Mesothelial cell of epicardium (in vitro differentiated cells): Measurements from ENCODE around the gene PTPN13. TPM values are rescaled to one million over a fixed set of nuclear protein-coding genes. Genes with fewer than 3 reads are reported as not detected.
"Not testable (repeated sequence)": the region's sequence is repeated elsewhere in the genome, so short reads cannot be mapped to it uniquely, and the experiment has no call there.

Experiments
- DNase-seq, 2 experiments: peaks; one replicate each; pipeline ENCODE4 v3.0.0; 2021; ENCODE audit warnings: low spot score in 2 of 2; ENCODE audit not compliant: unreplicated experiment in 2 of 2
- H3K27ac Mint-ChIP-seq: 2 replicates; pipeline ENCODE4 v1.8.0; 2021; ENCODE audit warnings: mixed read lengths
- H3K27me3 Mint-ChIP-seq: 2 replicates; pipeline ENCODE4 v1.8.0; 2021; ENCODE audit warnings: low read depth, mixed read lengths
- H3K36me3 Mint-ChIP-seq: 2 replicates; pipeline ENCODE4 v1.8.0; 2021; ENCODE audit warnings: mixed read lengths
- H3K4me1 Mint-ChIP-seq: 2 replicates; pipeline ENCODE4 v1.8.0; 2021; ENCODE audit warnings: mixed read lengths
- H3K4me3 Mint-ChIP-seq: 2 replicates; pipeline ENCODE4 v1.8.0; 2021; ENCODE audit warnings: mild to moderate bottlenecking, moderate library complexity, mixed read lengths
- H3K9me3 Mint-ChIP-seq: 2 replicates; pipeline ENCODE4 v1.8.0; 2021; ENCODE audit warnings: mixed read lengths
- total RNA-seq: library from RNA; stranded (reverse); gene quantifications from 3 replicates; pipeline ENCODE4 v1.2.1, GENCODE V29; 2021
- TF ChIP-seq, protein P1 (sequence below): fragments of 200-600 bp; sonication (generic); IDR thresholded peaks from one replicate; pipeline ENCODE4 v1.5.0; 2021; ENCODE audit warnings: antibody characterized with exemption; ENCODE audit not compliant: unreplicated experiment

The PTPN13 gene
- total RNA-seq, 1 donor from 2014 or later = 45.4 TPM

DNA sequence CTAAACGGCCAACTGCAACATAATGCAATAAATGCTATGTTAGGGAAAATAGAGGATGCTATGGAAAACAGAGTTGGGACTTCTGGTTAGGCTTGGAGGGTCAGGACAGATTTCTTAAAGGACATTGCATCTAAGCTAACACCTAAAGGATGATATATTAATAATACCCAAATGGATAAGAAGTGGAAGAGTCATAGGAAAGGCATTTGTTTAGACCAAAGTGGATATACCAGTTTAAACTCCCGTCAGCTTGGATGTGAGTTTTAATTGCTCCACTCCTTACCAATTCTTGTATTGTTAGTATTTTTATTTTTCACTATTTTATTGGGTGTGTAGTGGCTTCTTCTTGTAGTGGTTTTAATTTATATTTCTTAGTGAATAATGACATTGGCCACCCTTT lies 93.9 kb downstream of the PTPN13 start:
- Mint-ChIP-seq H3K36me3 (peaks cover 32% of the 10 kb centered on the region), H3K4me1 (peaks cover 18% of the 10 kb centered on the region), H3K4me3 (no peak overlapping the region), H3K27me3 (no peaks in the 10 kb centered on the region), H3K9me3 (peaks cover 3% of the 10 kb centered on the region), H3K27ac (no peak overlapping the region)
- TF ChIP-seq, protein P1, sequence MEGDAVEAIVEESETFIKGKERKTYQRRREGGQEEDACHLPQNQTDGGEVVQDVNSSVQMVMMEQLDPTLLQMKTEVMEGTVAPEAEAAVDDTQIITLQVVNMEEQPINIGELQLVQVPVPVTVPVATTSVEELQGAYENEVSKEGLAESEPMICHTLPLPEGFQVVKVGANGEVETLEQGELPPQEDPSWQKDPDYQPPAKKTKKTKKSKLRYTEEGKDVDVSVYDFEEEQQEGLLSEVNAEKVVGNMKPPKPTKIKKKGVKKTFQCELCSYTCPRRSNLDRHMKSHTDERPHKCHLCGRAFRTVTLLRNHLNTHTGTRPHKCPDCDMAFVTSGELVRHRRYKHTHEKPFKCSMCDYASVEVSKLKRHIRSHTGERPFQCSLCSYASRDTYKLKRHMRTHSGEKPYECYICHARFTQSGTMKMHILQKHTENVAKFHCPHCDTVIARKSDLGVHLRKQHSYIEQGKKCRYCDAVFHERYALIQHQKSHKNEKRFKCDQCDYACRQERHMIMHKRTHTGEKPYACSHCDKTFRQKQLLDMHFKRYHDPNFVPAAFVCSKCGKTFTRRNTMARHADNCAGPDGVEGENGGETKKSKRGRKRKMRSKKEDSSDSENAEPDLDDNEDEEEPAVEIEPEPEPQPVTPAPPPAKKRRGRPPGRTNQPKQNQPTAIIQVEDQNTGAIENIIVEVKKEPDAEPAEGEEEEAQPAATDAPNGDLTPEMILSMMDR = no peak
- DNase-seq = no peak

DNA sequence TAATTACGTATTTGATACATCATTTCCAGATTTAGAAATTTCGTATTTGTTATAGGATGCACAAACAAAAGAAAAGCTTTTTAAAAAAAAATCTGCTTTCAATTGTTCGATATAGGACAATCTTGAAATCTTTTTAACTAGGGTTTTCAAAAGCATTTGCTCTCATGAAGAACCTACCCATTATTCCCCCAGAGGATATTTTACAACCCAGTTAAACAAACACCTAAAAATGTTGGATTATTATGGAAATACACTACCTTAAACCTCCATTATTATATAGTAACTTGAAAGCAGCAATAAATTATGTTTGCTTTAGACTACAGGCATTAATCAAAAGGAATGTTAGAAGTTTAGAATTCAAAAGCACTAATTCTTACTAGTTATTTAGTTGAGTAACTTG lies 110.5 kb downstream of the PTPN13 start:
- no peaks in the 10 kb centered on the region for H3K9me3 Mint-ChIP-seq
- H3K4me1 Mint-ChIP-seq = peaks cover 7% of the 10 kb centered on the region
- TF ChIP-seq, protein P1 = no peak
- no peak overlapping the region for H3K27ac Mint-ChIP-seq
- no peaks in the 10 kb centered on the region for H3K27me3 Mint-ChIP-seq
- DNase-seq = no peak
- H3K4me3 Mint-ChIP-seq = no peak overlapping the region
- peaks cover 13% of the 10 kb centered on the region for H3K36me3 Mint-ChIP-seq

DNA sequence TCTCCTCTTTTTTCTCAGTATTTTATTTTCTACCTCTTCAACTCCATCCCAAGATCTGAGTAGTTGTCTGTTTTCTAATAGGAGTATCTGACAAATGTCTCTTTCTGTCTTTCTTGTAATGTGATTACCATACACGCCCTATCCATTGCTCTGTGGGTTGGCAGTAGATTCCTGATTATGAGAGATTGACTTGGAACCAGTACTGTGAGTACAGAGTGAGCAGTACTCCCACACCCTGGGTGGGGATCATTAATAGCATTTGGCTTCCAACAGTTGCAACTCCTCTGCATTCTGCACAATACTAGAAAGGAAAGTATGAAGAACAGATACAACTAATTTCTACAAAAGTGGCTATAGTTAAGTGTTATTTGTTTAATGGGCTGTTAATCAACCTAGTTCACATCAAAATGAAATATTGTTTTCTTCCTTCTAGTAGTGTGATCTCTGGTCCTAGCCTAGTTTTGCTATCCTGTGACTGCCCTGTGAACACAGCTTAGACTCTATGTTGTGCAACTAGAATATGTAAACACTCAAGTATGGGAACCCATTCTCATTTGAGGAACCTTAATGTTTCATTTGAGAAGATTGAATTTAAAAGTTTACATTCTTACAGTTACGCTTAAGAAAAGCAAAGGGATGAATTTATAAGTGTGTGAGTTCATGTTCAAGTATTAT lies 112.9 kb downstream of the PTPN13 start:
- peaks cover 4% of the 10 kb centered on the region for H3K36me3 Mint-ChIP-seq
- H3K9me3 Mint-ChIP-seq = no peaks in the 10 kb centered on the region
- no peak for DNase-seq
- no peaks in the 10 kb centered on the region for H3K27me3 Mint-ChIP-seq
- H3K4me3 Mint-ChIP-seq = no peak overlapping the region
- peaks cover 7% of the 10 kb centered on the region for H3K4me1 Mint-ChIP-seq
- TF ChIP-seq, protein P1 = no peak
- peak overlapping the region; percentile 3 for H3K27ac Mint-ChIP-seq

DNA sequence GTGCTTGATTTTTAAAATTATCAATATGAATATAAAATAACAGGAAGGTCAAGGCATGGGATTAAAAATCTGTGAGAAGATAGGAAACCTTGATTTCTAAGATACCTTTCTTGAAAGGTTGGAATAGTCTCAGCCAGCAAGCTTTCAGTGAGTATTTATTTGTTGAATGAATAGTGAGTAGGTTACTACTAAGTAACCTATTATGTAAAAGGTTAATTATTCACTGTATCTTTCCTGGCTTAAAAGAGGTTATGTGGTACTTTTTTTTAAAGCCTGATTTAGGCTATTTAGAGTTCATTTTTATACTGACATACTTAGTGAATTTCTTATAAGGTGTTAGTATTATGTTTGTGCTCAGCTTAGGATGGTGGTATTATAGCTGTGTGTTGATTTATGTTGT lies 123.5 kb downstream of the PTPN13 start:
- H3K4me3 Mint-ChIP-seq = no peak overlapping the region
- H3K4me1 Mint-ChIP-seq = no peaks in the 10 kb centered on the region
- no peaks in the 10 kb centered on the region for H3K27me3 Mint-ChIP-seq
- peaks cover 24% of the 10 kb centered on the region for H3K36me3 Mint-ChIP-seq
- H3K27ac Mint-ChIP-seq = no peak overlapping the region
- H3K9me3 Mint-ChIP-seq = peaks cover 10% of the 10 kb centered on the region
- no peak for DNase-seq
- TF ChIP-seq, protein P1 = no peak

DNA sequence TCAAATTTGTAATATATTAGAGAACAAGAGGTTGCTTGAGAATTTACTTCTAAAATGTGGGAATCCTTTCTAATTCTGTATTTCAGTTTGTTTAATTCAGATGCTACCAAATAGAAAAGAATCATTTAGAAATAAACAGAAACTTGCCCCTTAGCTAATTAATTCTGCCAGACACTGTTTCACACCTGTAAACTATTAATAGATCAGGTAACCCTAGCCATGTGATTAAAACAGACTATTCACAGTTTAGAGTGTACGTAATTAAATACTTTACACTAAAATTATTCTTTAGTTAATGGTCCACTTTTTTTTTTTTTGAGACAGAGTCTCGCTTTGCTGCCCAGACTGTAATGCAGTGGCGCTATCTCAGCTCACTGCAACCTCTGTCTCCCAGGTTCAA lies 124.0 kb downstream of the PTPN13 start:
- H3K4me3 Mint-ChIP-seq = no peak overlapping the region
- peaks cover 28% of the 10 kb centered on the region for H3K36me3 Mint-ChIP-seq
- H3K9me3 Mint-ChIP-seq = peaks cover 10% of the 10 kb centered on the region
- H3K4me1 Mint-ChIP-seq = no peaks in the 10 kb centered on the region
- TF ChIP-seq, protein P1 = no peak
- DNase-seq = no peak
- H3K27ac Mint-ChIP-seq = no peak overlapping the region
- H3K27me3 Mint-ChIP-seq = no peaks in the 10 kb centered on the region

DNA sequence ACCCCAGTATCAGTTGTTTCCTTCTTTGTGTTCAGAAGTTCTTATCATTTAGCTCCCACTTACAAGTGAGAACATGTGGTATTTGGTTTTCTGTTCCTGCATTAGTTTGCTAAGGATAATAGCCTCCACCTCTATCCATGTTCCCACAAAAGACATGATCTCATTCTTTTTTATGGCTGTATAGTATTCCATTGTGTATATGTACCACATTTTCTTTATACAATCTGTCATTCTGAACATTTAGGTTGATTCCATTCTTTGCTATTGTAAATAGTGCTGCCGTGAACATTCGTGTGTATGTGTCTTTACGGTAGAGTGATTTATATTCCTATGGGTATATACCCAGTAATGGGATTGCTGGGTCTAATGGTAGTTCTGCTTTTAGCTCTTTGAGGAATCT lies 125.0 kb downstream of the PTPN13 start:
- not testable (repeated sequence) for H3K9me3 Mint-ChIP-seq, H3K4me3 Mint-ChIP-seq, DNase-seq, H3K27ac Mint-ChIP-seq, H3K27me3 Mint-ChIP-seq, H3K4me1 Mint-ChIP-seq
- H3K36me3 Mint-ChIP-seq = peaks cover 35% of the 10 kb centered on the region
